Endothelial cell of umbilical vein (primary cell): ENCODE results near the gene IFT88. TPM values are rescaled to one million over a fixed set of nuclear protein-coding genes. Genes with fewer than 3 reads are reported as not detected.

Source experiments
- BruUV-seq: library from RNA; stranded (reverse); fragments of 400-500 nt; replicated peaks from 2 replicates; lab custom pipeline; 2021; lab: Mats Ljungman, UMichigan
- CTCF ChIA-PET: fragments of 300-600, 350-600 bp; sonication (Branson Sonifier 250); formaldehyde crosslinking; loops from one replicate; lab custom pipeline; 2021; ENCODE audit warnings: antibody characterized with exemption, inconsistent platforms; lab: Charles Lee
- POLR2A ChIA-PET: fragments of 300-600, 350-600 bp; sonication (Branson Sonifier 250); formaldehyde crosslinking; loops from one replicate; lab custom pipeline; 2021; ENCODE audit warnings: antibody characterized with exemption, inconsistent platforms; lab: Charles Lee
- DNase-seq: peaks from one replicate; pipeline ENCODE4 v3.0.0-alpha.2; 2011; ENCODE audit warnings: low read depth, low spot score
- FAIRE-seq: peaks from 2 replicates; lab custom pipeline; 2011; peaks lifted over from hg19 to GRCh38; lab: Jason Lieb, UNC
- H2AFZ ChIP-seq: 2 replicates; pipeline ENCODE4 v1.6.0; 2012; ENCODE audit warnings: low read depth, low read length, control low read depth, inconsistent platforms
- H3K27ac ChIP-seq: 2 replicates; pipeline ENCODE4 v1.5.1; 2011; ENCODE audit warnings: low read depth, mild to moderate bottlenecking, control low read depth, low read length, moderate library complexity; ENCODE audit not compliant: insufficient read depth
- H3K27me3 ChIP-seq, 2 experiments: 2 replicates each; pipeline versions ENCODE4 v1.6.0 to v1.6.1; 2011; ENCODE audit warnings: low read length in 2 of 2, mixed read lengths in 1 of 2; ENCODE audit not compliant: control insufficient read depth in 2 of 2, insufficient read depth in 2 of 2
- H3K36me3 ChIP-seq, 2 experiments: 2 replicates in 1 of 2; 3 replicates in 1 of 2; pipeline ENCODE4 v1.5.1; 2011; ENCODE audit warnings: low read length in 2 of 2, mild to moderate bottlenecking in 1 of 2, moderate library complexity in 1 of 2; ENCODE audit not compliant: control insufficient read depth in 2 of 2, insufficient read depth in 2 of 2; ENCODE audit errors: extremely low read depth in 1 of 2
- H3K4me1 ChIP-seq: 3 replicates; pipeline ENCODE4 v1.5.1; 2011; ENCODE audit warnings: mild to moderate bottlenecking, low read length; ENCODE audit not compliant: control insufficient read depth, insufficient read depth; ENCODE audit errors: extremely low read depth
- H3K4me2 ChIP-seq: 2 replicates; pipeline ENCODE4 v1.6.1; 2011; ENCODE audit warnings: low read length, control low read depth, mixed read lengths; ENCODE audit not compliant: insufficient read depth
- H3K4me3 ChIP-seq, 3 experiments: fragments of 200-600 bp in 1 of 3; sonication (generic), shearing (Covaris generic) in 1 of 3; replicated peaks in 1 of 3; 2 replicates each; pipeline ENCODE4 v1.5.1; 2011 to 2016; ENCODE audit warnings: control low read depth in 3 of 3, low read length in 3 of 3, mild to moderate bottlenecking in 2 of 3, inconsistent platforms in 1 of 3, low read depth in 1 of 3, moderate library complexity in 1 of 3; ENCODE audit not compliant: insufficient read depth in 1 of 3
- H3K79me2 ChIP-seq: 2 replicates; pipeline ENCODE4 v1.6.0; 2012; ENCODE audit warnings: low read length, inconsistent platforms; ENCODE audit not compliant: control insufficient read depth, insufficient read depth
- H3K9ac ChIP-seq: replicated peaks from 2 replicates; pipeline ENCODE3; 2011; ENCODE audit warnings: low read length, control low read depth; ENCODE audit not compliant: insufficient read depth; ENCODE audit errors: extremely low read depth
- H3K9me1 ChIP-seq: replicated peaks from 3 replicates; pipeline ENCODE4 v1.6.0; 2011; ENCODE audit warnings: mild to moderate bottlenecking, low read length; ENCODE audit not compliant: control insufficient read depth, insufficient read depth; ENCODE audit errors: extremely low read depth
- H3K9me3 ChIP-seq: replicated peaks from 2 replicates; pipeline ENCODE4 v1.5.1; 2012; ENCODE audit warnings: low read length, inconsistent platforms; ENCODE audit not compliant: control insufficient read depth, insufficient read depth
- H4K20me1 ChIP-seq: replicated peaks from 2 replicates; pipeline ENCODE3; 2011; ENCODE audit warnings: mild to moderate bottlenecking, low read length; ENCODE audit not compliant: control insufficient read depth, insufficient read depth; ENCODE audit errors: extremely low read depth
- CTCF ChIP-seq, 2 donors: IDR thresholded peaks; 1 replicate in 1 of 2; 2 replicates in 1 of 2; pipeline ENCODE4 v1.5.1; 2011; ENCODE audit warnings: low read length in 2 of 2, mild to moderate bottlenecking in 2 of 2, moderate library complexity in 2 of 2, control low read depth in 1 of 2, inconsistent platforms in 1 of 2, low read depth in 1 of 2; ENCODE audit not compliant: insufficient read depth in 1 of 2; ENCODE audit errors: extremely low read depth in 1 of 2
- EZH2 ChIP-seq: IDR thresholded peaks from 2 replicates; pipeline ENCODE4 v1.6.1; 2012; ENCODE audit warnings: borderline replicate concordance, low read depth, mild to moderate bottlenecking, moderate library complexity, low read length, inconsistent platforms; ENCODE audit not compliant: severe bottlenecking
- FOS ChIP-seq: IDR thresholded peaks from 2 replicates; pipeline ENCODE4 v1.6.1; 2011; ENCODE audit warnings: mild to moderate bottlenecking, low read length, moderate library complexity, borderline replicate concordance; ENCODE audit not compliant: insufficient read depth
- GATA2 ChIP-seq: IDR thresholded peaks from 2 replicates; pipeline ENCODE4 v1.7.0; 2011; ENCODE audit warnings: low read depth, mild to moderate bottlenecking, moderate library complexity, mixed read lengths, low read length; ENCODE audit not compliant: insufficient read length, insufficient read depth
- JUN ChIP-seq: IDR thresholded peaks from 2 replicates; pipeline ENCODE4 v1.6.1; 2011; ENCODE audit warnings: borderline replicate concordance, low read depth; ENCODE audit not compliant: insufficient read length, insufficient read depth
- MAX ChIP-seq: IDR thresholded peaks from 2 replicates; pipeline ENCODE4 v1.6.1; 2011; ENCODE audit not compliant: insufficient read depth, insufficient read length
- MYC ChIP-seq: IDR thresholded peaks from one replicate; pipeline ENCODE4 v1.6.1; 2011; ENCODE audit warnings: mild to moderate bottlenecking, low read depth, low read length
- POLR2A ChIP-seq: IDR thresholded peaks from 2 replicates; pipeline ENCODE4 v1.6.1; 2012; ENCODE audit warnings: low read depth, mild to moderate bottlenecking, control low read depth, low read length
- POLR2AphosphoS5 ChIP-seq: IDR thresholded peaks from 2 replicates; pipeline ENCODE4 v1.6.1; 2012; ENCODE audit warnings: low read depth, mild to moderate bottlenecking, control low read depth, low read length, moderate library complexity; ENCODE audit not compliant: insufficient read depth
- dilution Hi-C: fragments of 300-500 bp; cut with MboI; formaldehyde crosslinking; loops from one replicate; pipeline ENCODE4 v1.15.0; 2019; ENCODE audit warnings: low sequenced_read_pairs; ENCODE audit not compliant: extremely low pct_ligation_motif_present
- intact Hi-C: fragments of 100-400 bp; cut with micrococcal nuclease; formaldehyde crosslinking; loops from one replicate; pipeline ENCODE4 v1.10.0; 2022
- polyA plus RNA-seq, 4 experiments: library from polyadenylated mRNA; depleted of rRNA in 3 of 4; stranded (reverse) in 3 of 4; unstranded in 1 of 4; fragments of >200 nt; gene quantifications; 2 replicates each; pipeline versions ENCODE4 v1.2.1 to v1.2.3, GENCODE V29; 2011 to 2012; ENCODE audit warnings: missing spikeins in 1 of 4
- total RNA-seq: library from RNA; stranded (reverse); gene quantifications from 2 replicates; pipeline ENCODE4 v1.2.3, GENCODE V29; 2021

The IFT88 gene
- total and polyA plus RNA-seq, 2 donors (not counting 3 experiments of a cell fraction or from before 2014, with no cell fraction given) = 2.4 to 9.1 TPM

GRCh38 chr13:20702530-20702914 is 135.6 kb downstream of the IFT88 start:
- dilution Hi-C loops = no loop called here
- H3K79me2 ChIP-seq = no peaks in the 10 kb centered on the region
- TF ChIP-seq CTCF (IDR thresholded peaks at IDR 0.05; ENCODE audit: extremely low read depth in 1 of 2, insufficient read depth in 1 of 2, low read depth in 1 of 2, low read length in 2 of 2) (no peak), POLR2AphosphoS5 (no peak), GATA2 (no peak), FOS (no peak), MYC (no peak), MAX (no peak), JUN (no peak), EZH2 (no peak), POLR2A (no peak)
- no TSS peak for BruUV-seq
- peak; percentile 54 for FAIRE-seq
- no peaks in the 10 kb centered on the region for H3K9me3 ChIP-seq
- H3K27me3 ChIP-seq = no peaks in the 10 kb centered on the region
- peaks cover 8% of the 10 kb centered on the region for H3K4me1 ChIP-seq
- no peak overlapping the region for H2AFZ ChIP-seq
- ChIA-PET CTCF (interaction anchor here (1.1 to 3.9 kb wide), 6 partner anchors 134 to 222 kb away, joined by 3 to 25 read pairs (median 13); no protein-coding TSS in a partner anchor), POLR2A (no interaction called here)
- H3K4me3 ChIP-seq = peak overlapping the region; percentile 48 to 64 (median 52)
- H3K4me2 ChIP-seq = peak overlapping the region; percentile 75
- intact Hi-C loops = loop anchor here (2.0 to 10.0 kb wide), 2 partner anchors 136 to 178 kb away; partner anchors contain the start of genes CRYL1 and IFT88
- no peaks in the 10 kb centered on the region for H3K9me1 ChIP-seq
- DNase-seq = peak; percentile 28
- H3K36me3 ChIP-seq = no peaks in the 10 kb centered on the region
- peak overlapping the region; percentile 58 for H3K9ac ChIP-seq
- H4K20me1 ChIP-seq = no peaks in the 10 kb centered on the region
- H3K27ac ChIP-seq = no peak overlapping the region
